HG02981 (cell line): Measurements from ENCODE around the gene ECE2.
"Not testable (repeated sequence)": the region's sequence is repeated elsewhere in the genome, so short reads cannot be mapped to it uniquely, and the experiment has no call there.

Experiments used
- ATAC-seq: cut with Tn5 transposase; IDR thresholded peaks from one replicate; pipeline ENCODE4 v1.9.1; 2021; ENCODE audit warnings: mild to moderate bottlenecking, moderate library complexity; ENCODE audit not compliant: unreplicated experiment

The ECE2 gene

DNA sequence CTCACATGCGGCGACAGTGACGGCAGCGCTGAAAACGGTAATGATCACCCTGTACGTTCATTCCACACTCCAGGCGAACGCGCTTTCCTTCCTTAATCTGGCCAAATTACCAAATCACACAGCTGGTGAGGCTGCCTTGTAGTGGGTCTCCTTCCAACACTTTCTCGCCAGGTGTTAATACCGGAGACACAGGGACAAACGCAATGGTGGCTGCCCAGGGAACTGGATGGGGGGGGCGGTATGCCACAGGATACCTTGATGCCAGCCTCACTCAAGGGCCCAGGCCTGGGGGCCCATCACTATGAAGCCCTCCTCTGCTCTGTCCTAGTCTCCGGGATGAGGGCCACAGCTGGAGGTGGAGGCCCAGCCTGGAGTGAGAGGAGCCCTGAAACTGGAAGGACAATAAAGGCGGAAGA is 13.1 kb upstream of the ECE2 start:
- ATAC-seq, result no peak

- ATAC-seq, result not testable (repeated sequence)
These were observed 8.6 kb upstream of the ECE2 start for GRCh38 chr3:184267249-184267648.

- ATAC-seq, result no peak
These were observed 3.6 kb upstream of the ECE2 start for GRCh38 chr3:184272269-184272668.

GRCh38 chr3:184275381-184275701 is 481 bp upstream of the ECE2 start:
- ATAC-seq, result no peak

DNA sequence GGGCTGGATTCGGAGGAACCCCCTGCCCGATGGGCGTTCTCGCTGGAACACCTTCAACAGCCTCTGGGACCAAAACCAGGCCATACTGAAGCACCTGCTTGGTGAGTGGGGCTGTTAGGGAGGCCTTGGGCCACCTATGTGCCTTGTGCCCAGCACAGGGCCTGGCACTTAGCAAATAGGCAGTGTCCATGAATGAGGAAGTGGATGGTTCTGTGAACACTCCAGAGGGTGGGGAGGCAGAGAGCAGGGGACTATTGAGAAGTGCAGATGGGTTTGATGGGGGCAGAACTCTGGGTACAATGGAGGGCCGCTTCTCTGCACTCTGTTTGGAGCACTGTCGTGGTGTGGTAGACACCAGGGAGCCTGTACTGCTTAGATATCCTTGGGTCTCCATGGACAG is 1.5 kb downstream of the ECE2 start:
- no peak for ATAC-seq

- no peak for ATAC-seq
These were observed 7.1 kb downstream of the ECE2 start for GRCh38 chr3:184282941-184283340.

DNA sequence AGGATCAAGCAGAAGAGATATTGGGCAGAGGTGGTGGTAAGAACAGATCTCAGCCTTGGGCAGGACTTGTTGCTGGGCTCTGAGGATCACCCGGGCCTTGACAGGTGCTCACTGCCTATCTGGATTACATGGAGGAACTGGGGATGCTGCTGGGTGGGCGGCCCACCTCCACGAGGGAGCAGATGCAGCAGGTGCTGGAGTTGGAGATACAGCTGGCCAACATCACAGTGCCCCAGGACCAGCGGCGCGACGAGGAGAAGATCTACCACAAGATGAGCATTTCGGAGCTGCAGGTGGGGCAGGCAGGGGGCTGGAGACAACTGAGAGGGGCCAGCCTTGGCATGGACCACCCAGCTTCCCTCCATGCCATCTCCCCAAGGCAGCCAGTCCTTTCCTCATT is 7.9 kb downstream of the ECE2 start:
- ATAC-seq, result no peak

DNA sequence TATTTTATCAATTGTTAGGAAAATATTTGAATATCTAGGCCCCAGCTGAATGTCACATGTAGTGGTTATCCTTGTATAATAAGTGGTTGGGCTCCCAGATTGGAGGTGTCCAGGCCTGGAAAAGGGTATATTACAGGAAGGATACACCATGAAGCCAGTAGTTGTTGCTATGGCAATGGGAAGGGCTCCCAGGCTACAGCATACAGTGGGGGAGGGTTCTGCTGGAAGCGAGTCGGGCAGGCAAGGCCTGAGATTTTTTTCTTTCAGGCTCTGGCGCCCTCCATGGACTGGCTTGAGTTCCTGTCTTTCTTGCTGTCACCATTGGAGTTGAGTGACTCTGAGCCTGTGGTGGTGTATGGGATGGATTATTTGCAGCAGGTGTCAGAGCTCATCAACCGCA is 8.9 kb downstream of the ECE2 start:
- ATAC-seq, result no peak

DNA sequence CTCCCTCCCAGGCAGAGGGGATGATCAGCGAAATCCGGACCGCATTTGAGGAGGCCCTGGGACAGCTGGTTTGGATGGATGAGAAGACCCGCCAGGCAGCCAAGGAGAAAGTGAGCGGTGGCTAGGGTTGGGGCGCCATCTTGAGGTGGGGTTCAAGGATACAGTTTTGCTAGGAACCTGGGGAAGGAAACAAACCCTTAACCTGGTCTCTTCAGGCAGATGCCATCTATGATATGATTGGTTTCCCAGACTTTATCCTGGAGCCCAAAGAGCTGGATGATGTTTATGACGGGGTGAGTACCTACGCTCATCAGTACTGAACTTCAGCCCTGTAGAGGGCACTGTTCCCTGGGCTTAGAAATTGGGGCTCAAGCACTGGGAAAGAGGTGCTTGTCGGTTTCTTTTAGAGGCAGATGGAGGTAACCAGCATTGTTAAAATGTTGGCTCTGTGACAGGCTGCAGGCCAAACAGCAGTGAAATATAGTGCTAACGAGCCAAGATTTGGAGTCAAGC is 13.7 kb downstream of the ECE2 start:
- no peak for ATAC-seq

- ATAC-seq, result no peak
These were observed 14.5 kb downstream of the ECE2 start for GRCh38 chr3:184290331-184290730.

DNA sequence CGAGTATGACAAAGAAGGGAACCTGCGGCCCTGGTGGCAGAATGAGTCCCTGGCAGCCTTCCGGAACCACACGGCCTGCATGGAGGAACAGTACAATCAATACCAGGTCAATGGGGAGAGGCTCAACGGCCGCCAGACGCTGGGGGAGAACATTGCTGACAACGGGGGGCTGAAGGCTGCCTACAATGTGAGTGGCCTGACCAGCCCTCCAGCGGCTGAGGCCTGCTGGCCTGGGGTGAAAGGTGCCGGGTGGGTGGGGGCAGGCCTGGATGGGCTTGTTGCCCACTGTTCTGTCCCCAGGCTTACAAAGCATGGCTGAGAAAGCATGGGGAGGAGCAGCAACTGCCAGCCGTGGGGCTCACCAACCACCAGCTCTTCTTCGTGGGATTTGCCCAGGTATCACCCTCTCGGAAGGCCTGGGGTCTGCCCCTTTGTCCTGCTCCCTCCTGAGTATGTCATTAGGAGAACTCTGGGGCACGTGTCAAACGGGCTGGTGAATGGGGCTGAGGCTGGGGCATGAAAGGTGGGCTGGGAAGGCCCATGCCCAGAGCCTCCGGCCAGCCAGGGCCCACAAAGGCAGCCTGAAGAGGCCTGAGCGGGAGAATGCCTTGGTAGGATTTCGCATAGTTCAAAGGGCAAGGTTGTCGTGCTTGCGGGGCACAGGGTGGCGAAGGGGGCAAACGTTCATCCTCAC is 15.4 kb downstream of the ECE2 start:
- no peak for ATAC-seq

GRCh38 chr3:184291738-184292445 is 16.1 kb downstream of the ECE2 start:
- no peak for ATAC-seq

- ATAC-seq, result no peak
These were observed 19.9 kb downstream of the ECE2 start for GRCh38 chr3:184295771-184296170.

DNA sequence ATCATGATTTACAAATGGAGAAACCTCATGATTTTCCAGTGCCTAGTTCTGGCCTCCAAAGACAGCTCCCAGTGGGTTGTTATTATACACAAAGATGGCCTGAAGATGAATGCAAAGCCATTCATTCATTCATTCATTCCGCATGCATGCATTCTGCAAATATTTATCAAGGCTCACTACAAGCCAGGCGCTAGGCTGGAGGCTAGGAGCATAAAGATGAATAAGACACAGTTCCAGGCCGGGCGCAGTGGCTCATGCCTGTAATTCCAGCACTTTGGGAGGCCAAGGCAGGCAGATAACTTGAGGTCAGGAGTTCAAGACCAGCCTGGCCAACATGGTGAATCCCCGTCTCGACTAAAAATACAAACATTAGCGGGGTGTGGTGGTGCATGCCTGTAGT is 20.8 kb downstream of the ECE2 start:
- no peak for ATAC-seq

DNA sequence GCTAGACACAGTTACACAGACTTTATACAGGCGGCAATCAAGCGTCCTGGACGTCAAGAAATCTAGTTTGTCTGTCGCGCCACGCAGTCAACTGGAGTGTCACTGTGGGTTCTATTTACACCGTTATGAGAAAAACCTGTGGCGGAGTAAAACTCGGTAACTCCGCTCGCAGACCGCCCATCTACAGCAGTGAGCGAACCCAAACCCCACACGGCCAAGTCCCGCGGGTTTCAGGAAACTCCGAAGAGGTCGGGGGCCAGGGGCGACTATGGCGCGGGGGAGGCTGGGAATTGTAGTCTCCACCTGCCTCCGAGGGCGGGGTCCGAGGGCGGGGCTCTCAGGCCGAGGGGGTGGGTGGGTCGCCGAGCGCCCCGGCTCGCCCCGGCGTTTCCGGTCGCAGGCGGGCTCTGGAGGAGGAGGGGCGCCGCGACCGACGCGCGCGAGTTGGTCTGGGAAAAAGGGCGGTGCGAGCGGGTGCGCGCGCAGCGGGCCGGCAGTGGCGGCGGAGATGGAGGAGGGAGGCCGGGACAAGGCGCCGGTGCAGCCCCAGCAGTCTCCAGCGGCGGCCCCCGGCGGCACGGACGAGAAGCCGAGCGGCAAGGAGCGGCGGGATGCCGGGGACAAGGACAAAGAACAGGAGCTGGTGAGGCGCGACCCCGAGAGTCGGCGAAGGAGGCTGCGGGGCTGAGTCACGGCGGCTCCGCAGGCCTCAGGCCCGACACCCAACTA is 23.1 kb downstream of the ECE2 start, which contains the start of gene PSMD2:
Gene PSMD2, plus strand, starts transcription at position 483 of the 729 bp plus-strand sequence. Its CDS starts 26 bp downstream, at position 509.
- peak; percentile 93 for ATAC-seq

DNA sequence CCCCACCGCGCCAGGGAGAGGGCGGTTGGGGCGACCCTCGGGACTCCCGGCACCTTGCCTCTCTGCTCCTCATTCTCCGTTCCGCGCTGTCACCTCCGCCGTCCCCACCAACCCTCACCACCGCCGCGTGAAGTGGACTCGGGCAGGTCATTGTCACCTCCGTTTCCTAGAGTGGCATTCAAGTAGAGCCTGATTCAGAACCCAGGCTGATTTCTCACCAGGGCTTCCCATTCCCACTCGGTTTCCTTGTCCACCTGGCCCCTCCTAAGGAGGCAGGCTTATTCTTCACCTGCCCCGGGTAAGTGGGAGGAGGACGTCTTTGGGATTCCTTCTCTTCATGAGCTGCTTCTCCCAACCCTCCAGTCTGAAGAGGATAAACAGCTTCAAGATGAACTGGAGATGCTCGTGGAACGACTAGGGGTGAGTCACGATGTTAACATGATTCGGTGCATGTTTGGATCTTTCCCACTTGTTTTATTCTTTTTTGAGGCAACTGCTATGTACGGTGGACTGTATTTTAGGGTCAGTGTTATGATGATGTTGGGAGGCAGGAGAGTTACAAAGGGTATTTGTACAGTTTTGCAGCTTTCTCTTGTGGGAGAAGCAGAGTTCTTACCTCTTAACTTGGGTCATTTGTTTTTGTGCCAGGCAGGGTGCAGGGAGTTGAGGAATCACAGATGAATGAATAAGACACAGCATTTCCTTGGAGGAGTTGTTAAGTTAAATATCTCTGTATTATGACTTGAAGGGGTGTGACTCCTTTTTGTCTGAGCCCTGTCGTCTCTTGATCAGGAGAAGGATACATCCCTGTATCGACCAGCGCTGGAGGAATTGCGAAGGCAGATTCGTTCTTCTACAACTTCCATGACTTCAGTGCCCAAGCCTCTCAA is 23.9 kb downstream of the ECE2 start:
- ATAC-seq, result no peak

- no peak for ATAC-seq
These were observed 24.5 kb downstream of the ECE2 start for GRCh38 chr3:184300378-184300720.

DNA sequence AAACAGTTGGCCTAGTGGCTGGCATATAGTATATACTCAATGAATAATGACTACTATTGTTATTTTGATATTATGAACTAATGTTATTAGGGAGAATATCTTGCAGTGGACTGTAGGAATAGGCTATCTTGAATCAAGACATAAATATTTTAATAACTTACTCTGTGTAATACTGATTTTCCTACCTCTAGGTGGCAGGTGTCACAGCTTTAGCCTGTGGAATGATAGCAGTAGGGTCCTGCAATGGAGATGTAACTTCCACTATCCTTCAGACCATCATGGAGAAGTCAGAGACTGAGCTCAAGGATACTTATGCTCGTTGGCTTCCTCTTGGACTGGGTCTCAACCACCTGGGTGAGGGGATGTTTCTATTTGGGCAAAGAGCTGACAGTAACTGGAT is 29.8 kb downstream of the ECE2 start:
- no peak for ATAC-seq

- no peak for ATAC-seq
These were observed 30.6 kb downstream of the ECE2 start for GRCh38 chr3:184306341-184306972.

GRCh38 chr3:184307915-184308314 is 32.1 kb downstream of the ECE2 start:
- no peak for ATAC-seq
